Globus pallidus (tissue), 1 donor: Measurements from ENCODE around the gene YBX1.
A peak's percentile ranks its signal among the peaks of the same experiment; 100 is the strongest.

Source experiments
- DNase-seq: peaks from one replicate; pipeline ENCODE4 v3.0.0-alpha.2; 2015; ENCODE audit warnings: low spot score

Gene YBX1

GRCh38 chr1:42734201-42735035, 52.2 kb downstream of the YBX1 start:
- no peak for DNase-seq

- DNase-seq: no peak
Observed at GRCh38 chr1:42735056-42735455, 52.8 kb downstream of the YBX1 start.

- no peak for DNase-seq
Observed at GRCh38 chr1:42735477-42736105, 53.4 kb downstream of the YBX1 start.

GRCh38 chr1:42736152-42736551, 53.9 kb downstream of the YBX1 start:
- no peak for DNase-seq

GRCh38 chr1:42736571-42737200, 54.5 kb downstream of the YBX1 start:
- DNase-seq: no peak

- peak; percentile 36 for DNase-seq
Observed at GRCh38 chr1:42737257-42737656, 55.0 kb downstream of the YBX1 start.

- no peak for DNase-seq
Observed at GRCh38 chr1:42737986-42738677, 55.9 kb downstream of the YBX1 start.

- no peak for DNase-seq
Observed at GRCh38 chr1:42738678-42739226, 56.5 kb downstream of the YBX1 start.

- DNase-seq: no peak
Observed at GRCh38 chr1:42739753-42740700, 57.8 kb downstream of the YBX1 start, which contains the start of gene CLDN19. CLDN19 (minus strand) TSS chr1:42740236; CDS start chr1:42740063, 173 bp downstream.

- peak; percentile 54 for DNase-seq
Observed at GRCh38 chr1:42740851-42741580, 58.8 kb downstream of the YBX1 start.

GRCh38 chr1:42741706-42742105, 59.5 kb downstream of the YBX1 start:
- no peak for DNase-seq

- no peak for DNase-seq
Observed at GRCh38 chr1:42742141-42742540, 59.9 kb downstream of the YBX1 start.

- no peak for DNase-seq
Observed at GRCh38 chr1:42742617-42743316, 60.5 kb downstream of the YBX1 start.

- DNase-seq: no peak
Observed at GRCh38 chr1:42743317-42744147, 61.3 kb downstream of the YBX1 start.

GRCh38 chr1:42744148-42744413, 61.9 kb downstream of the YBX1 start:
- no peak for DNase-seq

GRCh38 chr1:42745851-42746250, 63.6 kb downstream of the YBX1 start:
- DNase-seq: no peak

- no peak for DNase-seq
Observed at GRCh38 chr1:42746436-42747105, 64.4 kb downstream of the YBX1 start.

- no peak for DNase-seq
Observed at GRCh38 chr1:42747125-42747524, 64.9 kb downstream of the YBX1 start.
